C4-2B (cell line): ENCODE measurements around the gene EFCAB8.

Experiments
- CTCF ChIP-seq: fragments of 450-650 bp; conservative IDR thresholded peaks from 2 replicates; pipeline ENCODE4 v1.5.1; 2017; ENCODE audit warnings: mild to moderate bottlenecking
- ZFX ChIP-seq: fragments of 450-650 bp; IDR thresholded peaks from 2 replicates; pipeline ENCODE4 v1.6.1; 2017

- no peak for TF ChIP-seq CTCF
- TF ChIP-seq ZFX: no peak
Observed at GRCh38 chr20:32965115-32965514, 106.4 kb downstream of the EFCAB8 start.
